Skeletal muscle cell (primary cell): ENCODE results near the gene NRL.
"Not testable (repeated sequence)": the region's sequence is repeated elsewhere in the genome, so short reads cannot be mapped to it uniquely, and the experiment has no call there.

ENCODE experiments used
- DNase-seq: peaks from one replicate; pipeline ENCODE4 v3.0.0-alpha.2; 2010; ENCODE audit warnings: low read depth
- H3K4me3 ChIP-seq: 2 replicates; pipeline ENCODE4 v1.5.1; 2011; ENCODE audit warnings: low read depth, mild to moderate bottlenecking, control low read depth, low read length, moderate library complexity

Gene NRL

DNA sequence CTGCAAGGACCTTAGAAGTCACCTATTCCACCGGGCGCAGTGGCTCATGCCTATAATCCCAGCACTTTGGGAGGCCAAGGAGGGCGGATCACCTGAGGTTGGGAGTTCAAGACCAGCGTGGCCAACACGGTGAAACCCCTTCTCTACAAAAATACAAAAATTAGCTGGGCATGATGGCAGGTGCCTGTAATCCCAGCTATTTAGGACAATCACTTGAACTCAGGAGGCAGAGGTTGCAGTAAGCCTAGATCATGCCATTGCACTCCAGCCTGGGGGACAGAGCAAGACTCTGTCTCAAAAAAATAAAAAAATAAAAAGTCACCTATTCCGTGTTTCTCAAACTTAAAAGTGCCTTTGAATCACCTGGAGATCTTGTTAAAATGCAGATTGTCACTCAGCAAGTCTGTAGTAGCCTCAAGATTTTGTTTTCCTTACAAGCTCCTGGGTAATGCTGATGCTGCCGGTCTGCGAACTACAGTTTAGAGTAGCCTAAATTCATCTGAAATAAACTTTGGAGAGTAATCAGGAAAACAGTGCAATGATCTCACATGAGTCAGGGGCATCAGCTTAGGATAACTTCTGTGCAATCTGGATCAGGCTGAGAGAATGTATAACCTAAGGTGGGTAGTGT lies 9.0 kb downstream of the NRL start:
- DNase-seq, H3K4me3 ChIP-seq: not testable (repeated sequence)

DNA sequence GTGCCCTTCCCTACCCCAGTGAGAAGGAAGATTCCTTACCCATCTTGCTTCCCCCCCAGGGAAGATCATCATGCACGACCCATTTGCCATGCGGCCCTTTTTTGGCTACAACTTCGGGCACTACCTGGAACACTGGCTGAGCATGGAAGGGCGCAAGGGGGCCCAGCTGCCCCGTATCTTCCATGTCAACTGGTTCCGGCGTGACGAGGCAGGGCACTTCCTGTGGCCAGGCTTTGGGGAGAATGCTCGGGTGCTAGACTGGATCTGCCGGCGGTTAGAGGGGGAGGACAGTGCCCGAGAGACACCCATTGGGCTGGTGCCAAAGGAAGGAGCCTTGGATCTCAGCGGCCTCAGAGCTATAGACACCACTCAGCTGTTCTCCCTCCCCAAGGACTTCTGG lies 11.3 kb downstream of the NRL start:
- no peak for DNase-seq
- H3K4me3 ChIP-seq: no peak overlapping the region

DNA sequence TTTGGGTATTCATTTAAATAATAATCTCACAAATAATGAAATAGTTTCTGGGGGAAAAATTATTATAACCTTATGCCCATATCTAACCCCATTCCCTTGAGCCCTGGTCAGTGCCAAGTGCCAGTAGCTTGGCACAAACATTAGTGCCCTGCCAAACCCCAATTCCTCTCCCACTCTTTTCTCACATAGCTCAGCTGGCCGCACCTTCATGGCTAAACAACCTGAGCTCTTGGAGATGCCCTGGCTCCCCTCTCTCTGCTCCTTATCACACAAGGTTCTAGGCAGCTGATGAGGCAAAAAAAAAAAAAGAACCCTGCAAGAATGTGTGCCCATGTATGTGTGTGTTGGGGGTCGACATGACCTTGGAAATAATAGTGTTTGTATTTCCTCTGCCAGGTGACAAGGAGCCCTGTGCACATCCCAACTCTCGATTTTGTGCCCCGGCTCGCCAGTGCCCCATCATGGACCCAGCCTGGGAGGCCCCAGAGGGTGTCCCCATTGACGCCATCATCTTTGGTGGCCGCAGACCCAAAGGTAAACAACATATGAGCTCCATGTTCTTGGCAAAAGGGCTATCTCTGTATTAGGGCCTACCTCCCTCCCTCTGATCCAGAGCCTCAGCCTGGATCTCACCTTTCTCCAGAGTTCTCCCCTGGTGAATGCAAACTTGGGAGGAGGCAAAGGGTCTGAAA lies 12.2 kb downstream of the NRL start:
- DNase-seq: no peak
- no peak overlapping the region for H3K4me3 ChIP-seq

DNA sequence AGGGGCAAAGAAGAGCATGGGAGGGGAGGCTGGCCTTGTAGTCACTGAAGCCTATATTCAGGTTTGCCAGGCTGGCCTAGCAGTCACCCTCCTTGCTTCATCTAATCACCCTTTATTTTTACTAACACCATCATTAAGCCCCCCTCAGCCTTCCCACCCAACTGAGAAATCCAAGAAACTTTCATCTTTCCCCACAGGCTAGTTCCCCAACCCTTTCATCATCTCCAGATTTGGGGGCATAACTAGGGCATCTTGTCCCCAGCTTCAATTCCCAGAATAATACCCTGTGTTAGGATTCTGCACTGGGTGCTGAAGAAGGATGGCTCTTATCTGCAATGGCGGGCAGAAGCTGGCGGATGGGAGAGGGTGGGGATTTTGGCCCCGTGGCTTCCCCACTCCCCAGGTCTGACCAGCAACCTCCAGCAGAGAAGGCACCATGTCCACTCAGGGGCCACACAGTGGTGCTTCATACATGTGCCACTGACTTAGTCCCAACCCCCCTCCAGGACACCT lies 13.7 kb downstream of the NRL start:
- H3K4me3 ChIP-seq: no peak overlapping the region
- DNase-seq: no peak

DNA sequence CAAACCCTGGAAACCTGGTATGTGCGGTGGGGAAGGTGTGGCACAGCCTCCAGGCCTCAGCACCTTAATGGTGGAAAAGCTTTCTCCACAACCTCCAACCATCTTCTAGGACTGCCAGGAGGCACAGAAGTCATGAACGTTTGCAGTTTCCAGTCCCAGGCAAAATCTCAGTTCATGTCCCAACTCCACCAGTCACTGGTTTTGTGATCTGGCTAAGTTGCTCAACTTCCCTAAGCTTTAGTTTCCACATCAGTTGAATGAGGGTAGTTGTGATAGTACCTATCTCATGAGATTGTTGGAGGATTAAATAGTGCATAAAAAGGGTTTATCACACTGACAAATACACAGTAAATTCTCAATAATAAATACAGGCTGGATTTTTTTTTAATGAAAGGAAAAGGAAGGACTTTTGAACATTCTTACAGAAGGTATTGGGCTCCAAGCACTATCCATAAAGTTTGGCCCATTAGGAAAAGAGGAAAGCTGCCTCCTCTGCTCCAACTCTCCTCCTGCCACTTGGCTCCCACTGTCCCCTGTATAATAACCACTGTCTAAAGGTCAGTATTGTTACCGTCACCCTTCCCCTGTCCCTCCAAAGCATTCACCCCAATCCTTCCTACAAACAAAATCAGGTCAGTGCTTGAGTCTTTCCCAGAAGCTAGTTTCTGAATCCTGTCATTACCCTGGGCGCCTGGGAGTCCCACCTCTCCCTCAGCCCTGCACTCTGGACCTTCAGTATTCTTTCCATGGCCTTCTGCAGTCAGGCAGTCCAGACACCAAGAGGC lies 14.4 kb downstream of the NRL start:
- DNase-seq: no peak
- H3K4me3 ChIP-seq: no peak overlapping the region

DNA sequence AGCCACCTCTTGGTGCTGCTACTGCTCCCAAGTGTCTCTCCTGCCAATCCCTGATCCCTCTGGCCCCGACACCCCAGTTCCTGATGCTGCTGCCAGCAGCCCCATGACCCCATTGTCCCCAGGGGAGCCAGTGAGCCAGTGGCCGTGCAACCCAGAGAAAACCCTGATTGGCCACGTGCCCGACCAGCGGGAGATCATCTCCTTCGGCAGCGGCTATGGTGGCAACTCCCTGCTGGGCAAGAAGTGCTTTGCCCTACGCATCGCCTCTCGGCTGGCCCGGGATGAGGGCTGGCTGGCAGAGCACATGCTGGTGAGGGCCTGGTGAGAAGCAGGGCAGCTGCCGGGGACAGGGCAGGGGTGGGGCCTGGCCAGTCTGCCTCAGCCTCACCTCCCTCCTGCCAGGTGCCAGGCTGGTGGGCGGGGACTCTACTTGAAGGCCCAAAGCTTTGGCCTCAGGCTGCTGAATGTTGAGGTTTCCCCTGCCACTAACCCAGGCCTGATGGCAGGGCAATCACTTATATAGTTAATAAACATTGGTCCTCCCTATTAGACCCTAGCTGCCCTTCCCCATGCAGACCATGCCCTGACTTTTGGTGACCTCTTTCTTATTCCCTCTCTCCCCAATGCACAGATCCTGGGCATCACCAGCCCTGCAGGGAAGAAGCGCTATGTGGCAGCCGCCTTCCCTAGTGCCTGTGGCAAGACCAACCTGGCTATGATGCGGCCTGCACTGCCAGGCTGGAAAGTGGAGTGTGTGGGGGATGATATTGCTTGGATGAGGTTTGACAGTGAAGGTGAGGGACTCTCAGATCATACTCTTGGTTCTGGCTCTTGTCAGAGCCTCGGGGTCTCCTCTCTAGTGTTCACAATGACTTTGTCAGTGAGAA lies 15.6 kb downstream of the NRL start:
- DNase-seq: no peak
- H3K4me3 ChIP-seq: no peak overlapping the region

DNA sequence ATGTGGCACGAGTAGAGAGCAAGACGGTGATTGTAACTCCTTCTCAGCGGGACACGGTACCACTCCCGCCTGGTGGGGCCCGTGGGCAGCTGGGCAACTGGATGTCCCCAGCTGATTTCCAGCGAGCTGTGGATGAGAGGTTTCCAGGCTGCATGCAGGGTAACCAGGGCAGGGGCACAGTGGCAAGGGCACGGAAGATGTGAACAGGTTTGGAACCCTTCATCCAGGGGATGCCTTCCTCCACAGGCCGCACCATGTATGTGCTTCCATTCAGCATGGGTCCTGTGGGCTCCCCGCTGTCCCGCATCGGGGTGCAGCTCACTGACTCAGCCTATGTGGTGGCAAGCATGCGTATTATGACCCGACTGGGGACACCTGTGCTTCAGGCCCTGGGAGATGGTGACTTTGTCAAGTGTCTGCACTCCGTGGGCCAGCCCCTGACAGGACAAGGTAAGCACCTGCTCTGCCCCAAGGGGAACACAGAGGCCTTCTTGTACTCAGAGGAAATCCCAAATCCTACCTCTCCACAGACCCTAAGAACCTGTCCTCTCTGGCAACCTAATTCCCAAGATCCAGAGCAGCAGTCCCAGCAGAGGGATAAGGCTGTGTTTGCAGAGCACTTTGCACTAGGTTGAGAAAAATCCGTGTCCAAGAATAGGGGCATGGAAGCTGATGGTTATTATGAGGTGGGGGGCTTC lies 16.4 kb downstream of the NRL start:
- no peak overlapping the region for H3K4me3 ChIP-seq
- no peak for DNase-seq

DNA sequence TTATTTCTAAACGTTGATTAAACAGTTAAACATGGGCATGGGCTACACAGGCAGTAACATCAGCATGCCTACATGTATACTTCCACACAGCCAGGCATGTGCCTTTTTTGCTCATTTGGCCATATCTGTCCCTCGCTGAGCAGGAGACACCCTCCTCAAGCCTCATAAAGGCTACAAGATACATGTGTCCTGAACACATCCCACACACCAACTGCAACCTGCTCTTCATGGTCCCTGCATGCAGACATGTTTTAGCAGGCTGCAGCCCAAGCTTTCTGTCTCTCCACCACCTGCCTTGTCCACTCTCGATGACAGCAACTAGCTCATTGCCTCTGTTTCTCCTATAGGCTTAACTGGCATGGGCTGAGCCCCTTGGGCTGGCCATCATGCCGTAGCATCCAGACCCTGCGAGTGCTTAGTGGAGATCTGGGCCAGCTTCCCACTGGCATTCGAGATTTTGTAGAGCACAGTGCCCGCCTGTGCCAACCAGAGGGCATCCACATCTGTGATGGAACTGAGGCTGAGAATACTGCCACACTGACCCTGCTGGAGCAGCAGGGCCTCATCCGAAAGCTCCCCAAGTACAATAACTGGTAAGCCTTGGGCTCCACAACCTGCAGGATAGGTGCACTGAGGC lies 18.1 kb downstream of the NRL start:
- no peak for DNase-seq
- no peak overlapping the region for H3K4me3 ChIP-seq

DNA sequence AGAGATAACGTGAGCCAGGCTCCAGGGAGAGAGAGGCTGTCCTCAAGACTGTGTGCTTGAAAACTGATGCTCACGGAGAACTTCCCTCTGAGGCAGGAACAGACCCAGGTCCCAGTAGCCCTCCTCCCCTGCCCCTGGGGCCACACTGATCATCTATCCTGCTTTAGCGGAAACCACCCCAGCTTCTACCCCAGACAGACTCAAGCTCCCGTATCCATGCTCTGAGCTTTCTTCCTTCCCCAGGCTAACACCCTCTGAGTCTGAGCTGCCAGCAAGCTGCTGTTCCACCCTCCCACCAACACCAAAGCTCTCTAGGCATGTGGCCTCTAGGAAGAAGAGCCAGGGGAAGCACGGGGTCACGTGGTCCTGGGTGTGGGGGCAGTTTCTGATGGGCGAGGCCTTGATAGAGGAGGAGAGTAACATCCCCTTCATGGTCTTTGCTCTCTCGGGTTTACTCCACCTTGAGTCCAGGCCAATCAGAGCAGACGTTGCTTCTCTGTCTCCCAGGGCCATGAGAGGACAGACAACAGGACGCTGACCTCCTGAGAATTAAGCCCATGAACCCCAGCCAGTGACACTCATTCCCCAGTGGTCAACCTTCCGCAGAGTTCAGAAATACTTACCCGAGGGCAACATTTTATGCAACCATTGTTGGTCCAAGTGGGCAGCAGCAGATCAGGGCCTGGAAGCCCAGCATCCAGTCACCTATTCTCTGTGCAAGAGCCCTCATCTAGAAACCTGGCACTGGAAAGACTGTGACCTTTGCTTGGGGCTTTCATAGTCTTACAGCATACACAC lies 19.3 kb downstream of the NRL start:
- peak overlapping the region; percentile 65 for H3K4me3 ChIP-seq
- DNase-seq: no peak

DNA sequence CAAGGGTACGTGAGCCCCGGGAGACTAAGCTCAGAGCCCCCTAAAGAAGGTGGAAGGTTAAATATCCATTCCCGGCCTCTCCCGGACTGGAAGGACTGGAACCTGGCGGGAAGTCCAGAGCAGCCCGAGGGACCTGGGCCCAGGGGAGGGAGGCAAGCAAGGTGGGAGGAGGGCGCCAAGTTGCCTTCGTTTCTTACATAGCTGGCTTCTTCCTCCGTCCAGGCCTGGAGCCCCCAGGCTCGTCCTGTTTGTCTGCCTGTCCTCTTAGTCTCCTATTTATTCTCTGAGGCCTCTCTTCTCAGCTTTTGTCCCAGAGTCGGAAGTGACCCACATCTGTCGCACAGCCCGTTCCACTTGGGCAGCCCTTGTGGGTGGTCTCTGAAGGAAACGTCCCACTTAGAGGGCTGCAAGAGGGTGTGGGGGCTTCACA lies 19.9 kb downstream of the NRL start:
- no peak for DNase-seq
- H3K4me3 ChIP-seq: peak overlapping the region; percentile 65

DNA sequence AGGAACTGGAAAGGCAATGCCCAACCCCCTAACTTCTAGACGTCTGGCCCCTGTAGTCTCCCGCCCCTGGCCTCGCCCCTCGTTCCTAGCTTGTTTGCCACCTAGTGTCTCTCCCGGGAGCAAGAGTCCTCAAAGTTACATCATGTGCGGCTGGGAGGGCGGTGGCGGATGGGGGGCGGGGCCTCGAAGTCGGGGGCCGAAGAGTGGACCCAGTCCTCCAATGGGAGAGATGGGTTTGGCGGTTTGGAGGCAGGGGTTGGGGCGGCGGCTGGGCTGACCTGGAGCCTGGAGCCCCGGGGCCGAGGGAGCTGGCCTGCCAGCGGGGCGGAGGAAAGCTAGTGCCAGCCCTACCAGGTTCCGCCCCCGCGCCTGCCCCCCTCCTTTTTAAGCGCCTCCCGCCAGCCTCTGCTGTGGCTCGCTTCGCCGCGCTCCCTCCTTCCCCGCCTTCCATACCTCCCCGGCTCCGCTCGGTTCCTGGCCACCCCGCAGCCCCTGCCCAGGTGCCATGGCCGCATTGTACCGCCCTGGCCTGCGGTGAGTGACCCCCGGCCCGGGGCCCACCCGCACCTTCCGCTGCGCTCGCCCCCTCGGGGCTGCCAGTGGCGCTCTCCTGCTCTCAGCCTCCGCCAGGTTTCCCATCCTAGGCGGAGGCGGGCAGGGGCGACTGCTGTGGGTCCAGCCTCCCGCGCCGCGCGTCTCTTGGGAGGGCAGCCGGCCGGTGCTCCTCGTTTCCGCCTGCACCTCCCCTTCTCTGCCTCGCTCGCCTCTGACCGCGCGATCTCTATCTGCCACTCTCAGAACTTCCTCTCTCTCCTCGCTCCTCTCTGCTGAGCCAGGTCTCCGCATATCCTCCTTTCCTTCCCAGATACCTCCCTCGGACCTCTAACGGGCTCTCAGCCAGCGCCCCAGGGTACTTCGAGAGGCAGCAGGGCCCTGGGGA lies 20.6 kb downstream of the NRL start, which contains the start of gene PCK2:
Gene PCK2, plus strand, starts transcription at position 411 of the 940 bp plus-strand sequence. Its CDS starts 95 bp downstream, at position 506.
- peak within 1 kb of the TSS; percentile 65 for H3K4me3 ChIP-seq
- peak; percentile 57 for DNase-seq

DNA sequence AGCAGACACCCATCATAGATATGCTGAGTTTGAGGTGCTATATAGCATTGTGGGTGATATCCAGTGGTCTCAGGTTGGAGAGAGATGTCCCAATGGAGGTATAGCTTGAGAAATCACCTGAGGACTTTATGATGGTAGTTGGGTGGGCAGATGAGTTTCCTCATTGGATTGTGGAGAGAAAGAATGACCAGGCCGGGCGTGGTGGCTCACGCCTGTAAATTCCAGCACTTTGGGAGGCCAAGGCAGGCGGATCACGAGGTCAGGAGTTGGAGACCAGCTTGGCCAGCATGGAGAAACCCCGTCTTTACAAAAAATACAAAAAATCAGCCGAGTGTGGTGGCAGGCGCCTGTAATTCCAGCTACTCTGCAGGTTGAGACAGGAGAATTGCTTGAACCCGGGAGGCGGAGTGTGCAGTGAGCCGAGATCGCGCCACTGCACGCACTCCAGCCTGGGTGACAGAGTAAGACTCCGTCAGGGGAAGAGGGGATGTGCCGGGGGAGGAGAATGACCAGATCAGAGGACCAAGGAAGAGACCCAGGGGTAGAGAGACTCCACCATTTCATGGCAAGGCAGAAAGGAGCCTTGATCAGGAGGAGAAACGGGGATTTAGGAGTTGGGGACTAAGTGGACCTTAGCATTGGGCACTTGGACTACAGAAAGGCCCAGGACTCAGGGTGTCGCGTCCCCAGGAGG lies 21.4 kb downstream of the NRL start:
- peak overlapping the region; percentile 65 for H3K4me3 ChIP-seq
- no peak for DNase-seq

DNA sequence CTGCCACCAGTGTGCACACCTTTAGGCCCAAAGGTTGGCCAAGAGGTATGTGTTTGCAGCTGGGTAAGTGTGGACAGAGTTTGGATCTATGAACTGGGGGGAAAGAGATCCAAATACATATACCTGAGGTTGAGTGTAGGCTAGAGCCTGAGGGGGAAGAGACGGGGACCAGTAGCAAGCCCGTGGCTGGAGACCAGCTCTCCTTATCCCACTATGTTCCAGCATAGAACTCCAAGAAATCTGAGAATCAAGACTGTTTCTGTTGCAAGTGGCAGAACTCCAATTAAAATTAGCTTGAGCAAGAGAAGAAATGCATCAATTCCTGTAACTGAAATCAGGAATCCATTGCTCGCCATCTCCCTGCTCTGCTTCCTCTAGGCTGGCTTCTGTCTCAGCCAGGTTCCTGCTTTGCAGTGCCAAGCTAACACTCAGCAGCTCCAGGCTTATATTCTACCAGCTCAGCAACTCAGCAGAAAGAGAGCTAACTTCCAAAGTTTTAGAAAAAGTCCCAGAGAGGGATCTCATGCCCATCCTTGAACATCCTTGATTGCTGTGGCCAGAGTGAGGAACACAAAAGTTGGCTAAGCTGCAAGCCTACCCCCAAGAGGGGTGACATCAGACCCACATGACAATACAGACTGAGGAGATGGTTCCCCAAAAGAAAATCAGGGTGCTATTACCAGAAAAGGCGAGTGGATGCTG lies 22.1 kb downstream of the NRL start:
- no peak for DNase-seq
- H3K4me3 ChIP-seq: no peak overlapping the region

DNA sequence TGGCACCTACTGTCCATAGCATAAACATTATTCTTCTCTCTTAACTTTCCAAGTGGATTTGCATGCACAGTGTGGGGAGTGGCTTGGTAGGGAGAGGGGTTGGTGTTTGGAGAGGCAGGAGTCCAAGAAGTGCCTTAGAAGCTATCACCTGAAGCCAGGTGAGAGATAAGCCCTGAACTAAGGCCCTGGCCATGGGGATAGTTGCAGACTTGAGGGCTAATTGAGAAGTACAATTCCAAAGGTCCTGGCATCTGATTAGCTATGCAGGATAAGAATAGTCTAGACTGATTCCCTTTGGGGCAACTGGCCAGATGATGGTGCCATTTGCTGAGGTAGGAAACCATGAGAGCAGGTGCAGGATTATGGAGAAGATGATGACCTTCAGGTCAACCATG lies 22.6 kb downstream of the NRL start:
- no peak for DNase-seq
- H3K4me3 ChIP-seq: no peak overlapping the region

DNA sequence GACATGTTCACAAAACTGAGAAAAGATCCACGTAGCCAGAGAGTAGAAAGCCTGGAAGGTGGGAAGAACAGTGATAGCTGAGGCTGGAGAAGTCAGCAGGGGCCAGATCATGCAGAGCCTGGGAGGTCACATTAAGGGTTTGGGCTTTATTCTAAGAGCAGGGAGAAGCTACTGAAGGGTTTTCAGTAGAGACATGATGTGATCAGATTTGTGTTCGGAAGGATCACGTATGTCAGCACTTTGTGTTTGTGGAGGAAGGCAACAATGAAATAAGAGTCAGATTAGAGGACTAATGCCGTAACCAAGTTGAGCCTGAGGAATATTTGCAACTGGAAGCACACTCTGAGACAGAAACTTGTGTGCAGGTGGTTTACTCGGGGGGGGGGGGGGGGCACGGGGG lies 24.9 kb downstream of the NRL start:
- H3K4me3 ChIP-seq: no peak overlapping the region
- DNase-seq: no peak
